ENCODE measurements around the gene AAK1.
"Not testable (repeated sequence)": the region's sequence is repeated elsewhere in the genome, so short reads cannot be mapped to it uniquely, and the experiment has no call there.

AAK1 gene

GRCh38 chr2:69585855-69586555 lies 57.5 kb downstream of the AAK1 start:
- H3K9me3 Mint-ChIP-seq (ENCODE audit: low read depth), result no peaks in the 10 kb centered on the region
- peak overlapping the region; percentile 77 for H3K27ac Mint-ChIP-seq
- H3K36me3 Mint-ChIP-seq, result peaks cover 3% of the 10 kb centered on the region
- H3K4me3 Mint-ChIP-seq, result no peak overlapping the region
- no peaks in the 10 kb centered on the region for H3K27me3 Mint-ChIP-seq
- H3K4me1 Mint-ChIP-seq (ENCODE audit: low read depth), result peaks cover 86% of the 10 kb centered on the region

GRCh38 chr2:69584127-69584889 lies 59.2 kb downstream of the AAK1 start:
- H3K27me3 Mint-ChIP-seq, result no peaks in the 10 kb centered on the region
- peak overlapping the region; percentile 81 for H3K27ac Mint-ChIP-seq
- H3K36me3 Mint-ChIP-seq, result peaks cover 5% of the 10 kb centered on the region
- peak overlapping the region; percentile 64 for H3K4me3 Mint-ChIP-seq
- peaks cover 85% of the 10 kb centered on the region for H3K4me1 Mint-ChIP-seq (ENCODE audit: low read depth)
- no peaks in the 10 kb centered on the region for H3K9me3 Mint-ChIP-seq (ENCODE audit: low read depth)

- H3K4me3 Mint-ChIP-seq, result peak overlapping the region; percentile 64
These were observed 60.2 kb downstream of the AAK1 start for GRCh38 chr2:69583321-69583833.

GRCh38 chr2:69582582-69583176 lies 60.9 kb downstream of the AAK1 start:
- H3K9me3 Mint-ChIP-seq (ENCODE audit: low read depth), result no peaks in the 10 kb centered on the region

More at GRCh38 chr2:69583321-69583833, 60.2 kb downstream of the AAK1 start:
- Mint-ChIP-seq H3K36me3 (peaks cover 5% of the 10 kb centered on the region), H3K27ac (peak overlapping the region; percentile 81), H3K9me3 (ENCODE audit: low read depth) (no peaks in the 10 kb centered on the region), H3K27me3 (no peaks in the 10 kb centered on the region), H3K4me1 (ENCODE audit: low read depth) (peaks cover 85% of the 10 kb centered on the region)

GRCh38 chr2:69581774-69582581 lies 61.6 kb downstream of the AAK1 start:
- peaks cover 5% of the 10 kb centered on the region for H3K36me3 Mint-ChIP-seq
- peak overlapping the region; percentile 81 for H3K27ac Mint-ChIP-seq
- H3K4me3 Mint-ChIP-seq, result peak overlapping the region; percentile 64
- H3K27me3 Mint-ChIP-seq, result no peaks in the 10 kb centered on the region
- H3K4me1 Mint-ChIP-seq (ENCODE audit: low read depth), result peaks cover 91% of the 10 kb centered on the region
- H3K9me3 Mint-ChIP-seq (ENCODE audit: low read depth), result no peaks in the 10 kb centered on the region

More at GRCh38 chr2:69582582-69583176, 60.9 kb downstream of the AAK1 start:
- H3K27ac Mint-ChIP-seq, result peak overlapping the region; percentile 81
- no peaks in the 10 kb centered on the region for H3K27me3 Mint-ChIP-seq
- peak overlapping the region; percentile 64 for H3K4me3 Mint-ChIP-seq
- H3K4me1 Mint-ChIP-seq (ENCODE audit: low read depth), result peaks cover 86% of the 10 kb centered on the region
- peaks cover 5% of the 10 kb centered on the region for H3K36me3 Mint-ChIP-seq

GRCh38 chr2:69580486-69580885 lies 63.1 kb downstream of the AAK1 start:
- no peaks in the 10 kb centered on the region for H3K27me3 Mint-ChIP-seq
- H3K4me3 Mint-ChIP-seq, result peak overlapping the region; percentile 9
- H3K36me3 Mint-ChIP-seq, result peaks cover 5% of the 10 kb centered on the region
- peak overlapping the region; percentile 77 for H3K27ac Mint-ChIP-seq
- H3K4me1 Mint-ChIP-seq (ENCODE audit: low read depth), result peaks cover 89% of the 10 kb centered on the region
- H3K9me3 Mint-ChIP-seq (ENCODE audit: low read depth), result no peaks in the 10 kb centered on the region

- Mint-ChIP-seq H3K27me3 (no peaks in the 10 kb centered on the region), H3K27ac (peak overlapping the region; percentile 77), H3K4me3 (no peak overlapping the region), H3K36me3 (peaks cover 2% of the 10 kb centered on the region), H3K4me1 (ENCODE audit: low read depth) (peaks cover 88% of the 10 kb centered on the region), H3K9me3 (ENCODE audit: low read depth) (no peaks in the 10 kb centered on the region)
These were observed 64.0 kb downstream of the AAK1 start for GRCh38 chr2:69579536-69579935.

GRCh38 chr2:69578198-69578540 lies 65.4 kb downstream of the AAK1 start:
- Mint-ChIP-seq H3K36me3 (peaks cover 2% of the 10 kb centered on the region), H3K9me3 (ENCODE audit: low read depth) (no peaks in the 10 kb centered on the region), H3K27ac (peak overlapping the region; percentile 77), H3K4me3 (no peak overlapping the region), H3K27me3 (no peaks in the 10 kb centered on the region), H3K4me1 (ENCODE audit: low read depth) (peaks cover 83% of the 10 kb centered on the region)

GRCh38 chr2:69577467-69578197 lies 65.9 kb downstream of the AAK1 start:
- Mint-ChIP-seq H3K9me3 (ENCODE audit: low read depth) (no peaks in the 10 kb centered on the region), H3K4me1 (ENCODE audit: low read depth) (peaks cover 83% of the 10 kb centered on the region), H3K4me3 (no peak overlapping the region), H3K36me3 (peaks cover 2% of the 10 kb centered on the region), H3K27me3 (no peaks in the 10 kb centered on the region), H3K27ac (peak overlapping the region; percentile 77)

GRCh38 chr2:69576880-69577279 lies 66.7 kb downstream of the AAK1 start:
- Mint-ChIP-seq H3K4me1 (ENCODE audit: low read depth) (peaks cover 78% of the 10 kb centered on the region), H3K9me3 (ENCODE audit: low read depth) (no peaks in the 10 kb centered on the region), H3K4me3 (no peak overlapping the region), H3K27me3 (no peaks in the 10 kb centered on the region), H3K36me3 (peaks cover 2% of the 10 kb centered on the region), H3K27ac (peak overlapping the region; percentile 42)

GRCh38 chr2:69575926-69576325 lies 67.6 kb downstream of the AAK1 start:
- peaks cover 2% of the 10 kb centered on the region for H3K36me3 Mint-ChIP-seq
- no peaks in the 10 kb centered on the region for H3K27me3 Mint-ChIP-seq
- H3K4me1 Mint-ChIP-seq (ENCODE audit: low read depth), result peaks cover 82% of the 10 kb centered on the region
- H3K27ac Mint-ChIP-seq, result peak overlapping the region; percentile 42
- H3K9me3 Mint-ChIP-seq (ENCODE audit: low read depth), result no peaks in the 10 kb centered on the region
- H3K4me3 Mint-ChIP-seq, result no peak overlapping the region

- Mint-ChIP-seq H3K27ac (peak overlapping the region; percentile 54), H3K4me1 (ENCODE audit: low read depth) (peaks cover 83% of the 10 kb centered on the region)
- not testable (repeated sequence) for H3K36me3 Mint-ChIP-seq; H3K27me3 Mint-ChIP-seq; H3K4me3 Mint-ChIP-seq; H3K9me3 Mint-ChIP-seq (ENCODE audit: low read depth)
These were observed 68.2 kb downstream of the AAK1 start for GRCh38 chr2:69575371-69575770.

GRCh38 chr2:69572641-69573040 lies 70.9 kb downstream of the AAK1 start:
- Mint-ChIP-seq H3K27me3 (no peaks in the 10 kb centered on the region), H3K4me1 (ENCODE audit: low read depth) (peaks cover 82% of the 10 kb centered on the region), H3K4me3 (peak overlapping the region; percentile 15), H3K27ac (peak overlapping the region; percentile 73), H3K9me3 (ENCODE audit: low read depth) (no peaks in the 10 kb centered on the region), H3K36me3 (no peaks in the 10 kb centered on the region)

- no peaks in the 10 kb centered on the region for H3K9me3 Mint-ChIP-seq (ENCODE audit: low read depth)
- peak overlapping the region; percentile 92 for H3K27ac Mint-ChIP-seq
- no peaks in the 10 kb centered on the region for H3K36me3 Mint-ChIP-seq
- no peaks in the 10 kb centered on the region for H3K27me3 Mint-ChIP-seq
- peaks cover 82% of the 10 kb centered on the region for H3K4me1 Mint-ChIP-seq (ENCODE audit: low read depth)
- H3K4me3 Mint-ChIP-seq, result no peak overlapping the region
These were observed 72.3 kb downstream of the AAK1 start for GRCh38 chr2:69571189-69571588.

All from activated naive CD8-positive, alpha-beta T cell (primary cell).